Effector CD8-positive, alpha-beta T cell (primary cell): ENCODE data around the gene NAA25.
"Not testable (repeated sequence)": the region's sequence is repeated elsewhere in the genome, so short reads cannot be mapped to it uniquely, and the experiment has no call there.

Experiments
- DNase-seq: peaks from one replicate; lab custom pipeline; 2025; lab: John Stamatoyannopoulos, UW

Gene NAA25

DNA sequence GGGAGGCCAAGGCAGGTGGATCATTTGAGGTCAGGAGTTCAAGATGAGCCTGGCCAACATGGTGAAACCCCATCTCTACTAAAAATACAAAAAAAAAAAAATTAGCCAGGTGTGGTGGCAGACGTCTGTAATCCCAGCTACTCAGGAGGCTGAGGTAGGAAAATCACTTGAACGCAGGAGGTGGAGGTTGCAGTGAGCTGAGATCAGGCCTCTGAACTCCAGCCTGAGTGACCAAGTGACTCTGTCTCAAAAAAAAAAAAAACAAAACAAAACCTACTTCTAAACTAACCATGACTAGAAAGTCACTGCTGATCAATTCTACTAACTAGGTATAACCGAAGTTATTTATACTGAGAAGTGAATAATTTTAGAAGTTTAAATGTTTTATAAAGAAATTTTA, 99.0 kb downstream of the NAA25 start:
- not testable (repeated sequence) for DNase-seq

DNA sequence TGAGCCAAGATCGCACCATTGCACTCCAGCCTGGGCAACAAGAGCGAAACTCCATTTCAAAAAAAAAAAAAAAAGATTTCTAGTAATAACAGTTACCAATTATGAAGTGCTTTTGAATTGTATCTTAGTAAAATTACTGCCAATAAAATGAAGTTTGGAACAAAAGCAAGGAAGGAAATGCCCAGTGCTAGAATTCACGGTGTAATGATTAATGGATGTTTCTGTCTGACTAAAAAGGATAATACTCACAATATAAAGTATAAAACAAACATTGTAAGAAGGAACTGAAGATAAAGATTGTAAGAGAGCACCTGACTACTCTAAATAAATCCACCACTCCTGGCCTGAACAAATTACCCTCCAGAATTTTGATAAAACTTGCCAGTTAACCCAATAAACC, 99.7 kb downstream of the NAA25 start:
- DNase-seq: no peak

DNA sequence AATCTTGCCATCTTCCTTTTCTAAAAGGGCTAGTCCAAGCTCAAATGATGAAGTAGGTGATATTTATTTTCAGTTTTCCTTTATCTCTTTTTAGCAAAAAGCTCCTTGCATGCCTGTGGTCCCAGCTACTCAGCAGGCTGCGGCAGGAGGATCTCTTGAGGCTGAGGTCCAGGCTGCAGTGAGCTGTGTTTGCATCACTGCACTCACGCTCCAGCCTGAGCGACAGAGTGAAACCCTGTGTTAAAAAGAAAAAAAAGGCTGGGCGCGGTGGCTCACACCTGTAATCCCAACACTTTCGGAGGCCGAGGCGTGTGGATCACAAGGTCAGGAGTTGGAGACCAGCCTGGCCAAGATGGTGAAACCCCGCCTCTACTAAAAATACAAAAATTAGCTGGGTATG, 100.6 kb downstream of the NAA25 start:
- DNase-seq: no peak

DNA sequence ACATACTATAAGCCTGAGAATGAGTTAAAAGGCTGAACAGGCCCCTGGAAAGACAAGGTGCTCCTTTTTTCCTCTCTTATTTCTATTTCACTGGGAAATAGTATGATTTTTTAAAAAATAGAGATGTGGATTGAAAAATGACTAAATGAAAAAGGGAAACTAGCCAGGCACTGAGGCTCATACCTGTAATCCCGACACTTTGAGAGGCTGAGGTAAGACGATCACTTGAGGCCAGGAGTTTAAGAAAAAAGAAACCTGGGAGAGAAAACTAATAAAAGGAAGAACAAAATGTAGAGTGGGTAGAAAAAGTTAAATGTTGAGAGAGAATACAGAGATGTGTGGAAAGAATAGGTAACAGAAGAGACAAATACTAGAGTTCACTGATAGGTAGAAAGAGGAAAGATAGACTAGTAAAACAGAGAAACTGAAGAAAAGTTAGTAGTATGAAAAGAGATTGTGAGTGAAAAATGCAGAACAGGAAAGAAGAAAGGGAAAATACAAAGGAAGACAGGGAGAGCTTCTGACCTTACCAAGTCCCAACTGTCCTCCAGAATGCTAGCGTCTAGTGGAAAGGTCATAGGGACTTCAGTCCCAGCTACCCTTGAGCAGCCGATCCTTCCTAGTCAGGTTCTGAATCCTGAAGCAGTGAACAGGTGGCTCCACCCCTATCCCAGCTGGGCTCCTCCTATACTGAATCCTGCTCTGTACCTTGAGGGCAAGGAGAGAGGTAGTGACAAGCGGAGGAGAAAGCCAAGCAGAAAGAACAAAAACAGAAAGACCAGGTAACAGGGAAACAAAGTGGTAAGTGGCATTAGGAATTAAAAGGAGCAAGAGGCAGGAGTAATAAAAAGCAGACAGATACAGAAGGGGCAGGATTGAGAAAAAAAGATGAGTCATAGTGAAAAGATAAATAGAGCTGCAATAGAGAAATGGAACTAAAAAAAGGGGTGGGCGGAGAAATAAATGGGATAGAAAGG, 102.9 kb downstream of the NAA25 start:
- no peak for DNase-seq

DNA sequence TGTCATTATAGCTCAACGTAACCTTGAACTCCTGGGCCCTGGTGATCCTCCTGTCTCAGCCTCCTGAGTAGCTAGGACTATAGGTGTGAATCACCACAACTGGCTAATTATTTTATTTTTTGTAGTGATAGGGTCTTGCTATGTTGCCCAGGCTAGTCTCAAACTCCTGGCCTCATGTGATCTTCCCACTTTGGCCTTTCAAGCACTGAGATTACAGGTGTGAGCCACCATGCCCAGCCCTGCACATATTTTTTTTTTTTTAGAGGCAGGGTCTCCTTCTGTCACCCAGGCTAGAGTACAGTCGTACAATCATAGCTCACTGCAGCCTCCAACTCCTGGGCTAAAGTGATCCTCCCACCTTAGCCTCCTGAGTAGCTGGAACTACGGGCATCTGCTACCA, 104.5 kb downstream of the NAA25 start:
- no peak for DNase-seq

DNA sequence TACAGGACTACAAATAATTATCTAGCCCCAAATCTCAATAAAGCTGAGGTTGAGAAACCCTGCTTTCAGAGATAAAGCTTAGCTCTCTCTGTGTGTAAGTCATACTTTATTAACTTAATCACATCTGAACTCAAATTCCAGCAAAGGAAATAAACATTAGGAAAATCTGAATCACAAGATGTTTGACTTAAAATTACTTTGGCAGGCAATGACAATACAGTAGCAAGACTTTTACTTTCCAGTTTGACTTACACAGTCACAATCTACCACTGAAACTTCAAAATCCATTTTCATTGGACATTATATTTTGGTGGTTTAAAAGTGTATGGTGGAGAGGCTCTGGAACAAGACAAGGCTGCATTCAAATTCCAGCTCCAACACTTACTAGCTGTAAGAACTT, 107.0 kb downstream of the NAA25 start:
- DNase-seq: no peak

DNA sequence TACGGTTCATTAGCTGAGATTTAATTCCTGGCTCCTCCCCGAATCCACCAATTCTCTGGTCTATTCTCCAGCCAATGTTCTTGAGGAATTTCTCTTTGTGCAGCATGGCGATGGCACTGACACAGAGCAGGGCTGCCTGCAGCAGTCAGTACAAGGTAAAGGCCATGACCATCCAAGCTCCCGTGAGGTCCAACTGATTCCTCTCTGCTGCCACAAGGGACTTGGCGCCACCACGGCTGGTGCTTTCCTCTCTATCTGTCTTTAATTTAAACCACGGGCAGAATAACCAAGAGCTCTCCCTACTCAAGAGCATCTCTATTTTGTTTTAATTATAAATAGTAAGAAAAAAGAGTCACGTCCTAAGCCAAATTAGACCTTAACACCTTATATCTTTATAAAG, 107.8 kb downstream of the NAA25 start:
- no peak for DNase-seq

DNA sequence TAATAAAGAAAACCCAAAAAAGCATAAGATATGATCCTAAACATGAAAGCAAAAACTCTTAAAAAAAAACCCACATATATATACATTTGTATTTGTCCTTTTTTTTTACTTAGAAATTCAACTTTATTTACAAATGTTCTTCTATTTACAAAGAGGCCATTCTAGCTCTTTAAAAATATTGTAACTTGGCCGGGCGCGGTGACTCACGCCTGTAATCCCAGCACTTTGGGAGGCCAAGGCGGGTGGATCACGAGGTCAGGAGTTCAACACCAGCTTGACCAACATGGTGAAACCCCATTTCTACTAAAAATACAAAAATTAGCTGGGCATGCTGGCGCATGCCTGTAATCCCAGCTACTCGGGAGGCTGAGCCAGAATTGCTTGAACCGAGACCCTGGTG, 109.5 kb downstream of the NAA25 start:
- not testable (repeated sequence) for DNase-seq

DNA sequence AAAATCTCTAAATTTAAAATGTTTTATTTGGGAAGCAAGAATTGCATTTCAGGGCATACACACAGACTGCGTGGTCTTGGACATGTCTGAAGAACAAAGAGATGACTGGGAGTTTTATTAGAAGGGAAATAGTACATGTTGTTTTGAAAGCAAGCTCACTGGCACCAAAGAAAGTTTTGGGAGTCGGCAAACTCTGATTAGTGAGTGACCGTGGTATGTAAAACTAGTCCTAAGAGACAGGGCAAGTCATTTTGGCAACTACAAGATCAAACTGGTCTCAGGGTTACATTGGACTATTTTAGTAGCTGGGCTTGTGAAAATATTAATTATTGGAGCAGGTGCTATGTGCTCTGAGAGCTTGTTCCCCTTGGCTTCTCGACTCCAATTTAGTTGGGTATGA, 110.6 kb downstream of the NAA25 start:
- no peak for DNase-seq

DNA sequence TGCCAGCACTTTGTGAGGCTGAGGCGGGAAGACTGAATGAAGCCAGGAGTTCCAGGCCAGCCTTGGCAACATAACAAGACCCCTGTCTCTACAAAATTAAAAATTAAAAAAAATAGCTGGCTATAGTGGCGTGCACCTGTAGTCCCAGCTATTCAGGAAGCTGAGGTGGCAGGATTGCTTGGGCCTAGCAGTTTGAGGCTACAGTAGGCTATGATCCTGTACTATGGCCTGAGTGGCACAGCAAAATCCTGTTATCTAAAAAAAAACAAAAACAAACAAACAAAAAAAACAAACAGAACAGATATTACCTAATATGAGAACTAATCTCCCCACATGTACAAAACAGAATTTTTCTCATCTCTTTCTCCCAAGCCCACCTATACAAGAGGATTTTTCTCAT, 111.3 kb downstream of the NAA25 start:
- DNase-seq: no peak

DNA sequence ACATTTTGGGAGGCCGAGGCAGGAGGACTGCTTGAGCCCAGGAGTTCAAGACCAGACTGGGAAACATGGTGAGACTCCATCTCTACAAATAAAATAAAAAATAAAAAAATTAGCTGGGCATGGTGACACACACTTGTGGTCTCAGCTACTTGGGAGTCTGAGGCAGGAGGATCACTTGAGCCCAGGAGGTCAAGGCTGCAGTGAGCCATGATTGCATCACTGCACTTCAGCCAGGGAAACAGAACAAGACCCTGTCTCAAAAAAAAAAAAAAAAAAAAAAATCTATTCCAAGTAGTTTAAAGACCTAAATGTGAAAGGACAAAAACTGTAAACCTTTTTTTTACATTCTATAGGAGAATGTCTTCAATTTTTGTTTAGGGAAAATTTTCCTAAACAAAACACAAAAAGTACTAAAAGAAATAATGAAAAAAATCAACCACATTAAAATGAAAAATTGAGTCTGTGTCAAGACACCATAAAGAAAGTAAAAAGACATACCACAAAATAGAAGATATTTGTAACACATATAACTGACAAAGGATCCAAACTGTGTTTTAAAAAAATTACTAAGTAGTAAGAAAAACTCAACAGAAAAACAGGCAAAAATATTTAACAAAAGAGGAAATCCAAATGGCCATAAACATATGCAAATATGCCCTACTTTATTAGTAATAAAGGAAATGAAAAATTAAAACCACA, 112.7 kb downstream of the NAA25 start:
- DNase-seq: no peak

DNA sequence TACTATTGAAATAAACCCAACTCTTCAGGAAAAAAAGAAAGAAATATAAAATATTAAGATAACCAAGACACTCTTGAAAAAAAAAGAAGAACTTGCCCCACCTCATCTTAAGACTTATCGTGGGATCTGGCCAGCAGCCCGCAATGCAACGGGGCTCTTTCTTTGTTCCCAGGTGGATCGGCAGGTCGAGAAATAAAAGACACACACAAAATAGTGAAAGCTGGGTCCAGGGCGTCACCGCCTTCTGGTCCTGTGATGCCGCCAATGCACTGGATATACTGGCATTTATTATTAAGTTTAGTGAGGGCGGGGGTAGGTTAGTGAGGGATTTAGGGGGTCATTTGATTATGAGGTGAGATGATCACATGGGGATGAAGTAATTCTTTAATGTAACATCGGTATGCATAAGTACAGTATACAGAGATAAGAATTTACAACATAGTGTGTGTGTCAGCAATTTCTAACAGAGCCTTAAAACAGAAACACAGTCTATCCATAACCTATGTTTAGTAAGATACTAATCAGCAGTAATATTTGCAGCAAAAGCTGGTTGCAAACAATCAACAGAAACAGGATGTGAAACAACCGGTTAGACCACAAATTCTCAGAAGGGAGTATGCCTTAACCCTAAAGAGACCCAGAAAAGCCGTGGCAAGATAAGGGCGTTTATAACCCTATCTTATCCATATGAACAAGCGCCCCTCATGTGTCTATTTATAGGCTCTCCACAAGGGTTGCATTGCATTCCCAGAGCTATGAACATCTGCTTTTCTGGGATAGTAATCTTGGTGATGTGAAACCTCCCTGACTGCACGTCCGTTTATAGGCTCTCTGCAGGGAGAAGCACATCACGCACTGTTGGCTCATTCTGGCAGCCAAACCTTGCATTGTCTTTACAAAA, 114.1 kb downstream of the NAA25 start:
- DNase-seq: not testable (repeated sequence)

DNA sequence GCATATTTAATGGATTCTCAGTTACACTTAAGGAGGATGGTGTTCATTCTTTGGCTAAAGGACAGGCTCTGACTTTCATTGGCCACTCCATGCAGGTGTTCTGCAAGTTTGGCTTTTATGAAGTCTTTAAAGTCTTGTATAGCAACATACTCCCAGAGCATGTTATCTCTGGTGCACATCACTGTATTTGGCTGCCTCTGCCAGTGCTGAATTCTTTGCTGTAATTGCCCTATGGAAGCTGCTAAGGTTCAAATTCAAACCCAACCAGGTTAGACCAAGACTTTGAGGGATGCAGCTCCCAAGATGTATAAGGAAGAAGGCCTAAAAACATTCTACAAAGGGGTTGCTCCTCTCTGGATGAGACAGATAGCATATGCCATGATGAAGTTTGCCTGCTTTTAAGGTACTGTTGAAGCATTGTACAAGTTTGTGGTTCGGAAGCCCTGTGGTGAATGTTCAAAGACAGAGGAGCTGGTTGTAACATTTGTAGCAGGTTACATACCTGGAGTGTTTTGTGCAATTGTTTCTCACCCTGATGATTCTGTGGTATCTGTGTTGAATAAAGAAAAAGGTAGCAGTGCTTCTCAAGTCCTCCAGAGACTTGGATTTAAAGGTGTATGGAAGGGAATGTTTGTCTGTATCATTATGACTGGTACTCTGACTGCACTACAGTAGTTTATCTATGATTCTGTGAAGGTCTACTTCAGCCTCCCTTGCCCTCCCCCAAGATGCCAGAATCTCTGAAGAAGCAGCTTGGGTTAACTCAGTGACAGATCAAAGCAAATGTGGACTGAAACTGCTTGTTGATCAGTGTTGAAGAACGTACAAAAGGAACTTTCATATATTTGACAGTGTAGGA, 115.1 kb downstream of the NAA25 start:
- no peak for DNase-seq

DNA sequence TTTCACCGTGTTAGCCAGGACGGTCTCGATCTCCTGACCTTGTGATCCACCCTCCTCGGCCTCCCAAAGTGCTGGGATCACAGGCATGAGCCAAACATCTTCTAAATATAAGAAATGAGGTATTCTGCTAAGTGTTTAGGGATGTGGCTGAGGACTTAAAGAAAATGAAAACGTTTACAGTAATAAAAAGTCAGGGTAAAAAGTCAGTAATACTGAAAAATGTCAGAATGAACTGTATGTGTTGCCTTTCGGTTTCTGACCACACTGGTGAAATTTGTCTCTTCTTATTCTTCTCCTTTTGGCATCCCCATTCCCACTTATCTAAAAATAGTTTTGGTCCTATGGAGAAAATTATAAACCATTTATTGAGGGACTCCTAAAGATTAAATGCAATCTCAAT, 116.1 kb downstream of the NAA25 start:
- DNase-seq: no peak

DNA sequence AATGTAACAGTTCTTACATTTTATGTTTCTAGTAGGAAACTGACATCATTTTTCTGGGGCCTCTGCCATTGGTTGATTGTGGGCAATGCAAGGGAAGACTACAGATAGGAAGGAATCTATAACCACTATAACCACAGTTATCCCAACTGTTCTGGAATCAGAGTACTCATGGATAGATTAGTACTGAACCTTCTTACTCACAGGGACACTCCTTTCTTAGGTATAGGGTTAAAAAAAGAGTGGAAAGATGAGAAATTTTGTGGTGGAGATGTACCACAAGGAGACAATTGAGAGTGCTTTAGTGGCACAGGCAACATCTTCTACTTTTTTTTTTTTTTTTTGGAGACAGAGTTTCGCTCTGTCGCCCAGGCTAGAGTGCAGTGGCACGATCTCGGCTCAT, 116.6 kb downstream of the NAA25 start:
- DNase-seq: no peak

DNA sequence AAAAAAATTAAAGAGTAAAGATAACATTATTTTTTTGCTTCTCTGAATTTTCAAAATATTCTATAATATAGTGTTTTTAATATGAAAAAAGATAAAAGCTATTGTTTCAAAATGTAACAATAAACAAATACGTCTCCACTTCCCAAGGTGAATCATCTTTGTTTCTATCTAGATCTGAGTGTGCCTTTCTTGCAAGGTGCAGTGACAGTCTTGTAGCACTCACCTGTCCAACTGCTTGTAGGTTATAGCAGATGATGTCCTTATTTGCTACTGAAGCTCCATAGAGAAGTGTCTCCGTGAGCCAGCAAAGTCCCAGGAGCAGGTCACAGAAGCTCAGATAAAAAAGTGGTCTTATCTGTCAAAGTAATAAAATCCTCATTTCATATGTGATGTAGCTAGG, 117.0 kb downstream of the NAA25 start:
- no peak for DNase-seq

DNA sequence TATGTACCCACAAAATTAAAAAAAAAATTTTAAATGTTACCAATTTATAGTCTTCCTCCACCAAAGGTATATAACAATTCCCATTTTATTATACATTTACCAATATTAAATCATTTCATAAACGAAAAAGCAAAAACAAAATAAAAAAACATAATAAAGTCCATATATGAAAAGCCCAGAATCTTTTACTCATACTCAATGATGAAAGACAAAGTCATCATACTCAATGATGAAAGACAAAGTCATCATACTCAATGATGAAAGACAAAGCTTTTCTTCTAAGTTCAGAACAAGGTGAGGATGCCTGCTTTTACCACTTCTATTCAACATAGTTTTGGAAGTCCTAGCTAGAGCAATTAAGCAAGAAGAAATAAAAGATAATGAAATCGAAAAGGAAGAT, 123.8 kb downstream of the NAA25 start:
- DNase-seq: no peak

DNA sequence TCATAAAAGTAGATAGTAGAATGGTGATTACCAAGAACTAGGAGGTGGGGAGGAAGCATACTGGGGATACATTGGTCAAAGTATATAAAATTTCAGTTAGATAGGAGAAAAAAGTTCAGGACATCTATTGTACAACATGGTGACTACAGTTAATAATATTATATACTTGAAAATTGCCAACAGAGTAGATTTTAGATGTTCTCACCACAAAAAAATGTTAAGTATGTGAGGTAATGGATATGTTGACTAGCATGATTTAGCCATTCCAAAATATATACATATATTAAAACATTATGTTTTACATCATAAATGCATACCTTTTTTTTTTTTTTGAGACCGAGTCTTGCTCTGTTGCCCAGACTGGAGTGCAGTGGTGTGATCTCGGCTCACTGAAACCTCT, 126.6 kb downstream of the NAA25 start:
- no peak for DNase-seq

DNA sequence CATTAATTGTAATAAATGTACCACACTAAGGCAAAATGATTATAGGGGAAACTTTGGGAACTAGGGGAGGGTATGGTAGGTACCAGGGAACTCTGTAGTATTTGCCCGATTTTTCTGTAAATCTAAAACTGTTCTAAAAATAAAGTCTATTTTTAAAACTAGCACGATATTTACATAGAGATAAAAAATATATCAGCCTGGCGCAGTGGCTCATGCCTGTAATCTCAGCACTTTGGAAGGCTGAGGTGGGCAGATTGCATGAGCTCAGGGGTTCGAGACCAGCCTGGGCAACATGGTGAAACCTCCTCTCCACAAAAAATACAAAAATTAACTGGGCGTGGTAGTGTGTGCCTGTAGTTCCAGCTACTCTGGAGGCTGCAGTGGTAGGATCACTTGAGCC, 128.0 kb downstream of the NAA25 start:
- no peak for DNase-seq

DNA sequence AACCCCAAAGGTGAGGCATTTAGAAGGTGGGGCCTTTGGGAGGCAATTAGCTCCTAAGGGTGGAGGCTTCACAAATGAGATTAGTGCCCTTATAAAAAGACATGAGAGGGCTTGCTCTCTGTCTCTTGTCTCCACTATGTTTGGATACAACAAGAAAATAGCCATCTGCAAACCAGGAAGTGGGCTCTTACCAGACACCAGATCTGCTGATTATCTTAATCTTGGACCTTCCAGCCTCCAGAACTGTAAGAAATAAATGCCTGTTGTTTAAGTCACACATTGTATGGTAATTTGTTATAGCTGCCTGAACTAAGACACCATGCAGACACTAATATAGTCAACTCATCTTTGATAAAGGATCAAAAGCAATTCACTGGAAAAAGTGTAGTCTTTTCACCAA, 130.0 kb downstream of the NAA25 start:
- DNase-seq: no peak

DNA sequence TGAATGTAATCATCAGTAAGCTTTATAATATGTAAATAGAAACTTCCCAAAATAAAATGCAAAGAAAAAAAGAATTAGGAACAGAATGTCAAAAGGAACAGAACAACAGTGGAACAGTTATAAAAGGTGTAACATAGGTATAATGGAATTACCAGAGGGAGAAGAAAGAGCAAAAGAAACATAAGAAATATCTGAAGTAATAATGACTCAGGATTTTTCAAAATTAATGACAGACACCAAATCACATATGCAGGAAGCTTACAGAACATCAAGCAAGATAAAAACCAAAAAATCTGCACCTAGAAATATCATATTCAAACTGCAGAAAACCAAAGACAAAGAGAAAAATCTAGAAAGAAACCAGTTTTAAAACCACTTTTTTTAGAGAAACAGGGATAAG, 131.7 kb downstream of the NAA25 start:
- no peak for DNase-seq
